Ovary (tissue), 9 donors: ENCODE data around the gene RSAD1. TPM values are rescaled to one million over a fixed set of nuclear protein-coding genes. Genes with fewer than 3 reads are reported as not detected.

Experiments
- DNase-seq, 5 donors: peaks; one replicate each; pipeline ENCODE4 v3.0.0-alpha.2; 2019 to 2020
- H3K27ac ChIP-seq, 2 donors: fragments of 200-600 bp; one replicate each; pipeline versions ENCODE4 v1.5.1 to v1.8.0; 2019 to 2022
- H3K27me3 ChIP-seq: fragments of 200-600 bp; one replicate; pipeline ENCODE4 v1.8.0; 2022
- H3K36me3 ChIP-seq: fragments of 200-600 bp; sonication (generic); one replicate; pipeline ENCODE4 v1.5.1; 2019
- H3K4me1 ChIP-seq: one replicate; pipeline ENCODE4 v1.8.1; 2013; ENCODE audit warnings: mild to moderate bottlenecking, moderate library complexity; ENCODE audit not compliant: insufficient read depth
- H3K4me3 ChIP-seq: fragments of 200-600 bp; sonication (generic); one replicate; pipeline ENCODE4 v1.5.1; 2017
- H3K9me3 ChIP-seq, 2 donors: fragments of 200-600 bp in 1 of 2; sonication (generic) in 1 of 2; one replicate each; pipeline versions ENCODE4 v1.5.1 to v1.8.1; 2013 to 2019; ENCODE audit warnings: mild to moderate bottlenecking in 1 of 2, moderate library complexity in 1 of 2
- CTCF ChIP-seq, 3 donors: fragments of 450-650 bp in 2 of 3; fragments of 200-600 bp in 1 of 3; IDR thresholded peaks; one replicate each; pipeline versions ENCODE4 v1.5.1 to v1.8.0; 2016 to 2022; ENCODE audit warnings: antibody characterized with exemption in 3 of 3, mild to moderate bottlenecking in 1 of 3
- EP300 ChIP-seq: sonication (generic); formaldehyde crosslinking; IDR thresholded peaks from one replicate; pipeline ENCODE4 v1.6.1; 2017; ENCODE audit warnings: antibody characterized with exemption
- POLR2A ChIP-seq: fragments of 450-650 bp; IDR thresholded peaks from one replicate; pipeline ENCODE4 v1.6.1; 2017; ENCODE audit warnings: antibody characterized with exemption, mild to moderate bottlenecking, moderate library complexity
- WGBS, 3 donors: extraction: QIAGEN DNeasy Blood & Tissue Kit in 1 of 3; methylation state at CpG; one replicate each; pipeline versions ENCODE4 v1.1.5 to v1.1.7; 2013 to 2017; 5-methylcytosine and 5-hydroxymethylcytosine counted together
- intact Hi-C, 4 donors: fragments of 100-400 bp; cut with DNase I; formaldehyde crosslinking; loops; one replicate each; pipeline versions ENCODE4 v1.11.0 to v1.15.1; 2022 to 2023
- polyA plus RNA-seq, 2 donors: library from polyadenylated mRNA; stranded (reverse); fragments of 200-250 nt in 1 of 2; fragments of 350-450 nt in 1 of 2; fragmentation: Illumina TruSeq in 1 of 2; extraction: RNeasy Lipid Tissue Mini Kit (QIAGEN cat#74804) in 1 of 2; gene quantifications; one replicate each; pipeline ENCODE4 v1.2.3, GENCODE V29; 2013 to 2014
- total RNA-seq, 7 donors: library from RNA; depleted of rRNA in 2 of 7; stranded (reverse); fragments of >200 nt in 2 of 7; fragmentation: NEBNext Ultra II Directional in 3 of 7; extraction: Animal tissue kit (Norgen Biotek cat#: 25700) in 3 of 7; gene quantifications; one replicate each; pipeline versions ENCODE4 v1.1.0 to v1.2.4, GENCODE V29; 2016 to 2023
- donor health status: DM: no; HTN: no; CAD: no; lungs with moderate emphysema.
- donor health status: DM: no; HTN: no; CAD: no.
- donor health status: Bipolar disorder and iron deficiency.
- donor health status: DM: yes; HTN: yes; CAD: no.
- donor health status: DM: no; HTN: no; CAD: no.
- donor health status: DM: yes; HTN: yes; CAD: no.

The RSAD1 gene
- total and polyA plus RNA-seq, 9 donors = 21.2 to 48.0 (median 34.6) TPM

GRCh38 chr17:50533185-50533584 is 54.5 kb downstream of the RSAD1 start:
- TF ChIP-seq EP300 (no peak), POLR2A (no peak), CTCF (IDR thresholded peaks at IDR 0.05) (no peak)
- DNase-seq = no peak
- Histone ChIP-seq H3K9me3 (no peaks in the 10 kb centered on the region), H3K27ac (no peak overlapping the region), H3K36me3 (no peaks in the 10 kb centered on the region), H3K4me1 (peaks cover 9% of the 10 kb centered on the region), H3K4me3 (peak overlapping the region; percentile 33), H3K27me3 (no peaks in the 10 kb centered on the region)
- 2 to 5% (median 5%) methylated on average over 5 of the region's 5 CpGs for WGBS, 3 donors
- intact Hi-C loops = loop anchor here in 2 of 4 donors (10.0 kb wide), 1 partner anchor 48 kb away; no protein-coding TSS in a partner anchor

- Histone ChIP-seq H3K9me3 (no peaks in the 10 kb centered on the region), H3K36me3 (no peaks in the 10 kb centered on the region), H3K4me1 (peaks cover 9% of the 10 kb centered on the region), H3K27ac (peak overlapping the region; percentile 7 to 23), H3K4me3 (peak overlapping the region; percentile 33), H3K27me3 (no peaks in the 10 kb centered on the region)
- WGBS, 3 donors = 0 to 1% (median 1%) methylated on average over 17 of the region's 17 CpGs
- intact Hi-C loops = loop anchor here in 2 of 4 donors (10.0 kb wide), 1 partner anchor 49 kb away; no protein-coding TSS in a partner anchor
- DNase-seq = peak; percentile 88 to 96 (median 90)
- TF ChIP-seq CTCF (IDR thresholded peaks at IDR 0.05) (no peak), EP300 (no peak), POLR2A (no peak)
Observed at GRCh38 chr17:50533720-50534148, 55.1 kb downstream of the RSAD1 start.

GRCh38 chr17:50534222-50534978 is 55.7 kb downstream of the RSAD1 start:
- DNase-seq = peak in 1 of 5 donors; percentile 62
- H3K9me3 ChIP-seq = no peaks in the 10 kb centered on the region
- no peaks in the 10 kb centered on the region for H3K36me3 ChIP-seq
- peaks cover 9% of the 10 kb centered on the region for H3K4me1 ChIP-seq
- TF ChIP-seq EP300 (no peak), POLR2A (no peak), CTCF (IDR thresholded peaks at IDR 0.05) (peak in 2 of 3 donors; percentile 28 to 50)
- no peaks in the 10 kb centered on the region for H3K27me3 ChIP-seq
- WGBS, 3 donors = 36 to 43% (median 40%) methylated on average over 17 to 24 of the region's 24 CpGs
- intact Hi-C loops = loop anchor here in 2 of 4 donors (10.0 kb wide), 1 partner anchor 50 kb away; no protein-coding TSS in a partner anchor
- peak overlapping the region; percentile 7 to 23 for H3K27ac ChIP-seq
- no peak overlapping the region for H3K4me3 ChIP-seq

- TF ChIP-seq POLR2A = no peak
- TF ChIP-seq EP300 = no peak
- H3K4me3 ChIP-seq = no peak overlapping the region
- 86 to 93% (median 87%) methylated on average over 2 of the region's 2 CpGs for WGBS, 3 donors
Observed at GRCh38 chr17:50534979-50535326, 56.3 kb downstream of the RSAD1 start.

GRCh38 chr17:50535407-50535806 is 56.7 kb downstream of the RSAD1 start:
- H3K9me3 ChIP-seq = no peaks in the 10 kb centered on the region
- no peak for TF ChIP-seq EP300
- TF ChIP-seq POLR2A = no peak
- no peak for TF ChIP-seq CTCF (IDR thresholded peaks at IDR 0.05)
- no peak overlapping the region for H3K4me3 ChIP-seq
- no peak for DNase-seq
- H3K4me1 ChIP-seq = peaks cover 9% of the 10 kb centered on the region
- no peaks in the 10 kb centered on the region for H3K27me3 ChIP-seq
- H3K36me3 ChIP-seq = no peaks in the 10 kb centered on the region
- WGBS, 3 donors = 82 to 88% (median 84%) methylated on average over 7 of the region's 7 CpGs
- intact Hi-C loops = loop anchor here in 2 of 4 donors (10.0 kb wide), 1 partner anchor 51 kb away; no protein-coding TSS in a partner anchor
- H3K27ac ChIP-seq = peak overlapping the region in 1 of 2 donors; percentile 23

More at GRCh38 chr17:50534979-50535326, 56.3 kb downstream of the RSAD1 start:
- H3K4me1 ChIP-seq = peaks cover 9% of the 10 kb centered on the region
- DNase-seq = no peak
- no peaks in the 10 kb centered on the region for H3K9me3 ChIP-seq
- H3K36me3 ChIP-seq = no peaks in the 10 kb centered on the region
- H3K27me3 ChIP-seq = no peaks in the 10 kb centered on the region
- intact Hi-C loops = loop anchor here in 2 of 4 donors (10.0 kb wide), 1 partner anchor 50 kb away; no protein-coding TSS in a partner anchor
- H3K27ac ChIP-seq = peak overlapping the region in 1 of 2 donors; percentile 23
